Measurements from ENCODE around the gene S100B. TPM values are rescaled to one million over a fixed set of nuclear protein-coding genes. Genes with fewer than 3 reads are reported as not detected.

S100B gene
- total and polyA plus RNA-seq, 2 of the 8 experiments (the other 6 are each of a cell fraction or from before 2014, with no cell fraction given): 0.36 to 0.69 TPM

- H3K27me3 ChIP-seq (replicated peaks in 1 of 4; ENCODE audit: control insufficient read depth in 3 of 4, extremely low read depth in 1 of 4, insufficient read depth in 3 of 4, low read length in 3 of 4): no peaks in the 10 kb centered on the region
- CTCF ChIA-PET (ENCODE audit: partially characterized antibody): interaction anchor here (1.1 to 2.1 kb wide), 3 partner anchors 8 to 71 kb away, joined by 3 to 8 read pairs (median 4); partner anchors contain the start of gene PRMT2
- H3K4me1 ChIP-seq (replicated peaks in 1 of 4; ENCODE audit: control insufficient read depth in 3 of 4, insufficient read depth in 4 of 4, low read length in 3 of 4): no peaks in the 10 kb centered on the region; a peak in 1 of 7 replicates
- peaks cover 9 to 20% of the 10 kb centered on the region in 2 experiments for H3K9me3 ChIP-seq (ENCODE audit: insufficient read depth in 2 of 2, low read depth in 1 of 2, low read length in 1 of 2)
- H3K23me2 ChIP-seq (ENCODE audit: low read depth, low read length): no peaks in the 10 kb centered on the region
- no peak overlapping the region for H2BK15ac ChIP-seq (ENCODE audit: low read length)
- no peak for TF ChIP-seq BRCA1 (IDR thresholded peaks at IDR 0.05; ENCODE audit: low read depth, low read length)
- no peak for TF ChIP-seq HDAC6 (IDR thresholded peaks at IDR 0.05; ENCODE audit: low read depth, low read length)
- no peak for TF ChIP-seq SIX5 (IDR thresholded peaks at IDR 0.05; ENCODE audit: low read depth, low read length)
- TF ChIP-seq KDM4A (IDR thresholded peaks at IDR 0.05; ENCODE audit: low read depth, low read length, severe bottlenecking): no peak
- TF ChIP-seq FOSL1 (IDR thresholded peaks at IDR 0.05; ENCODE audit: insufficient read depth, low read depth, low read length): no peak
- no peak for TF ChIP-seq CHD2 (IDR thresholded peaks at IDR 0.05; ENCODE audit: low read length)
- no peak overlapping the region for H3K9ac ChIP-seq (replicated peaks in 1 of 4; ENCODE audit: extremely low read depth in 1 of 4, low read depth in 3 of 4, low read length in 3 of 4)
- no peak overlapping the region for H3K4ac ChIP-seq (replicated peaks; ENCODE audit: insufficient read length, low read depth, low read length)
- FAIRE-seq (no peak), DNase-seq (ENCODE audit: low read depth in 1 of 2, low spot score in 2 of 2) (no peak)
- no peak overlapping the region for H3K18ac ChIP-seq (ENCODE audit: extremely low read depth, low read length)
- POLR2A ChIA-PET (ENCODE audit: partially characterized antibody): no interaction called here
- no peaks in the 10 kb centered on the region for H3K79me2 ChIP-seq (ENCODE audit: control insufficient read depth in 1 of 2, insufficient read depth in 2 of 2, low read length in 2 of 2)
- no peaks in the 10 kb centered on the region for H4K20me1 ChIP-seq (replicated peaks in 1 of 2; ENCODE audit: control insufficient read depth in 1 of 2, insufficient read depth in 2 of 2, low read length in 2 of 2)
- H4K5ac ChIP-seq (ENCODE audit: insufficient read length, low read depth, low read length): no peak overlapping the region
- H3K4me2 ChIP-seq (ENCODE audit: insufficient read depth in 1 of 2, low read depth in 2 of 2, low read length in 2 of 2): no peak overlapping the region
- H2AK5ac ChIP-seq (ENCODE audit: low read depth, low read length): no peak overlapping the region
- WGBS, 2 experiments (ENCODE audit: extremely low coverage in 1 of 2, insufficient coverage in 1 of 2, insufficient read length in 1 of 2, insufficient replicate concordance in 2 of 2, low coverage in 1 of 2, low lambda C conversion rate in 2 of 2, missing lambda C conversion rate in 1 of 2): 92% methylated on average over 7 of the region's 7 CpGs; no CpG with 5 or more reads in 1 of the 2 experiments
- no peak overlapping the region for H4K91ac ChIP-seq (replicated peaks; ENCODE audit: insufficient read length, low read length)
- H3K79me1 ChIP-seq (ENCODE audit: low read depth, low read length): no peaks in the 10 kb centered on the region
- no peak overlapping the region for H2BK12ac ChIP-seq (ENCODE audit: low read depth, low read length)
- no peak overlapping the region for H3K14ac ChIP-seq (ENCODE audit: insufficient read length)
- H3K4me3 ChIP-seq (ENCODE audit: extremely low read depth in 1 of 4, insufficient read depth in 2 of 4, low read depth in 3 of 4, low read length in 4 of 4): no peak overlapping the region
- H3K56ac ChIP-seq (replicated peaks; ENCODE audit: insufficient read length, low read depth, low read length): no peak overlapping the region
- no peak overlapping the region for H2BK20ac ChIP-seq (ENCODE audit: low read length)
- H2BK5ac ChIP-seq (ENCODE audit: low read depth, low read length): no peak overlapping the region
- H3K36me3 ChIP-seq (ENCODE audit: control insufficient read depth in 2 of 4, insufficient read depth in 4 of 4, low read length in 3 of 4): no peaks in the 10 kb centered on the region
- no peak overlapping the region for H3K27ac ChIP-seq (ENCODE audit: low read depth, low read length)
- H2AFZ ChIP-seq (ENCODE audit: low read length): no peak overlapping the region
- no peak overlapping the region for H3K23ac ChIP-seq (ENCODE audit: insufficient read length)
- no peak overlapping the region for H2BK120ac ChIP-seq (replicated peaks; ENCODE audit: low read depth, low read length)
- H4K8ac ChIP-seq (ENCODE audit: extremely low read depth, insufficient read depth, low read length): peak overlapping the region; percentile 22; the same call in 1 of the 2 replicates
These were observed 21.7 kb upstream of the S100B start for GRCh38 chr21:46626536-46626935.

Data from H1 (cell line).